Transverse colon (tissue), 4 donors: ENCODE results near the gene AIFM2.

Experiments used
- EP300 ChIP-seq: sonication (generic); formaldehyde crosslinking; IDR thresholded peaks from one replicate; pipeline ENCODE4 v1.6.1; 2017; ENCODE audit warnings: antibody characterized with exemption, low read depth
- POLR2A ChIP-seq: fragments of 450-650 bp; IDR thresholded peaks from one replicate; pipeline ENCODE4 v1.6.1; 2016; ENCODE audit warnings: antibody characterized with exemption, mild to moderate bottlenecking, moderate library complexity
- POLR2AphosphoS5 ChIP-seq, 3 donors: sonication (generic); formaldehyde crosslinking; IDR thresholded peaks; one replicate each; pipeline ENCODE4 v1.6.1; 2016; ENCODE audit warnings: antibody characterized with exemption in 3 of 3
- TF ChIP-seq, protein P1 (sequence below), 5 experiments: fragments of 200-600 bp in 3 of 5; fragments of 450-650 bp in 2 of 5; sonication (generic) in 3 of 5; IDR thresholded peaks; 1 replicate in 2 of 5; 2 replicates in 3 of 5; pipeline ENCODE4 v1.5.1; 2016 to 2017; ENCODE audit warnings: antibody characterized with exemption in 5 of 5, inconsistent platforms in 3 of 5, mild to moderate bottlenecking in 2 of 5, moderate library complexity in 1 of 5

DNA sequence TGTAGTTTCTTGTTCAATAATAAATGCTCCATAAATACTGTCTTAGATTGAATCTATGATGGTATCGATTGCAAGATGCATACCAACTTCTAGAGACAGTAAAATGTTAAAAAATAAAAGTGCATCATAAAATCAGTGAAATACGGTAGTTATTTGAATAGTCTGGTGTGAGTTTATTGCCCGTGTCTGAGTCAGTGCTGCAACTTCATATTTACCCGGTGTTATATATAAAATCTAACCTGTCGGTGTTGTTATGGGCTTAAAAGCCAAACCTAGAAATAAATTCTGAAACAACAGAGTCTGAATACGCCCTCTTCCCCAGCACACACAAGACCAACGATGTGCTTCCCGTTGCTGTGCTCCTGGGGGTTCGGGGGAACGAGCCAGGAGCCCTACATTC is 63.7 kb downstream of the AIFM2 start:
- TF ChIP-seq POLR2AphosphoS5 (IDR thresholded peaks at IDR 0.05) (no peak), POLR2A (no peak), EP300 (no peak)
- TF ChIP-seq, protein P1, sequence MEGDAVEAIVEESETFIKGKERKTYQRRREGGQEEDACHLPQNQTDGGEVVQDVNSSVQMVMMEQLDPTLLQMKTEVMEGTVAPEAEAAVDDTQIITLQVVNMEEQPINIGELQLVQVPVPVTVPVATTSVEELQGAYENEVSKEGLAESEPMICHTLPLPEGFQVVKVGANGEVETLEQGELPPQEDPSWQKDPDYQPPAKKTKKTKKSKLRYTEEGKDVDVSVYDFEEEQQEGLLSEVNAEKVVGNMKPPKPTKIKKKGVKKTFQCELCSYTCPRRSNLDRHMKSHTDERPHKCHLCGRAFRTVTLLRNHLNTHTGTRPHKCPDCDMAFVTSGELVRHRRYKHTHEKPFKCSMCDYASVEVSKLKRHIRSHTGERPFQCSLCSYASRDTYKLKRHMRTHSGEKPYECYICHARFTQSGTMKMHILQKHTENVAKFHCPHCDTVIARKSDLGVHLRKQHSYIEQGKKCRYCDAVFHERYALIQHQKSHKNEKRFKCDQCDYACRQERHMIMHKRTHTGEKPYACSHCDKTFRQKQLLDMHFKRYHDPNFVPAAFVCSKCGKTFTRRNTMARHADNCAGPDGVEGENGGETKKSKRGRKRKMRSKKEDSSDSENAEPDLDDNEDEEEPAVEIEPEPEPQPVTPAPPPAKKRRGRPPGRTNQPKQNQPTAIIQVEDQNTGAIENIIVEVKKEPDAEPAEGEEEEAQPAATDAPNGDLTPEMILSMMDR (IDR thresholded peaks at IDR 0.05) = no peak
